ENCODE measurements around the gene DPF1. TPM values are rescaled to one million over a fixed set of nuclear protein-coding genes. Genes with fewer than 3 reads are reported as not detected.

Gene DPF1
- total RNA-seq, 2 experiments from 2014 or later, result 7.6 to 11.3 TPM

DNA sequence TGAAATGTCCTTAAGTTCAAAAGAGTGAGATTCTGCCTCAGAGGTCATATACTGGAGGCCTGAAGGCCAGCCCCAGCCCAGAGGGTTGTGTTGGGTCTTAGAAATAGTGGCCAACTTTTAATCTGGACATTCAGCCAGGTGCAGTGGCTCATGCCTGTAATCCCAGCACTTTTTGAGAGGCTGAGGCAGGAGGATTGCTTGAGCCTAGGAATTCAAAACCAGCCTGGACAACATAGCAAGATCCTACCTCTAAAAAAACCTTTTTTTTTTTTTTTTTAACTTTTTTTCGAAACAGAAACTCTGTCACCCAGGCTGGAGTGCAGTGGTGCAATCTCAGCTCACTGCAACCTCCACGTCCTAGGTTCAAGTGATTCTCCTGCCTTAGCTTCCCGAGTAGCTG, 15.5 kb downstream of the DPF1 start:
- no peaks in the 10 kb centered on the region for H4K20me1 ChIP-seq (ENCODE audit: insufficient read depth, low read length)
- no peaks in the 10 kb centered on the region for H3K79me2 ChIP-seq (ENCODE audit: insufficient read depth, low read depth, low read length)
- DNase-seq (ENCODE audit: low spot score), result no peak
- ChIA-PET CTCF (ENCODE audit: unreplicated experiment) (interaction anchor here (0.6 kb wide), 1 partner anchor 175 kb away, joined by 4 read pairs; no protein-coding TSS in a partner anchor), POLR2A (interaction anchor here (0.7 kb wide), 1 partner anchor 24 kb away, joined by 3 read pairs; no protein-coding TSS in a partner anchor)
- H3K9me2 ChIP-seq (ENCODE audit: insufficient read depth, low read length), result no peaks in the 10 kb centered on the region
- intact Hi-C loops (cut with micrococcal nuclease; ENCODE audit: unreplicated experiment), result no loop called here
- no peaks in the 10 kb centered on the region for H3K9me3 ChIP-seq (ENCODE audit: low read length)
- H3K4me2 ChIP-seq (ENCODE audit: low read length), result no peak overlapping the region
- no peak overlapping the region for H3K4me3 ChIP-seq (ENCODE audit: low read depth, low read length, poor library complexity, severe bottlenecking)
- no TSS peak for BruUV-seq (replicated peaks)
- no peak overlapping the region for H3K27ac ChIP-seq (ENCODE audit: low read depth, low read length, poor library complexity, severe bottlenecking)
- H2AFZ ChIP-seq (ENCODE audit: low read length), result no peak overlapping the region
- no peaks in the 10 kb centered on the region for H3K36me3 ChIP-seq (ENCODE audit: insufficient read depth, low read length)
- no peaks in the 10 kb centered on the region for H3K4me1 ChIP-seq (ENCODE audit: insufficient read depth, low read length, poor library complexity, severe bottlenecking)
- TF ChIP-seq, protein P1, sequence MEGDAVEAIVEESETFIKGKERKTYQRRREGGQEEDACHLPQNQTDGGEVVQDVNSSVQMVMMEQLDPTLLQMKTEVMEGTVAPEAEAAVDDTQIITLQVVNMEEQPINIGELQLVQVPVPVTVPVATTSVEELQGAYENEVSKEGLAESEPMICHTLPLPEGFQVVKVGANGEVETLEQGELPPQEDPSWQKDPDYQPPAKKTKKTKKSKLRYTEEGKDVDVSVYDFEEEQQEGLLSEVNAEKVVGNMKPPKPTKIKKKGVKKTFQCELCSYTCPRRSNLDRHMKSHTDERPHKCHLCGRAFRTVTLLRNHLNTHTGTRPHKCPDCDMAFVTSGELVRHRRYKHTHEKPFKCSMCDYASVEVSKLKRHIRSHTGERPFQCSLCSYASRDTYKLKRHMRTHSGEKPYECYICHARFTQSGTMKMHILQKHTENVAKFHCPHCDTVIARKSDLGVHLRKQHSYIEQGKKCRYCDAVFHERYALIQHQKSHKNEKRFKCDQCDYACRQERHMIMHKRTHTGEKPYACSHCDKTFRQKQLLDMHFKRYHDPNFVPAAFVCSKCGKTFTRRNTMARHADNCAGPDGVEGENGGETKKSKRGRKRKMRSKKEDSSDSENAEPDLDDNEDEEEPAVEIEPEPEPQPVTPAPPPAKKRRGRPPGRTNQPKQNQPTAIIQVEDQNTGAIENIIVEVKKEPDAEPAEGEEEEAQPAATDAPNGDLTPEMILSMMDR (conservative IDR thresholded peaks at IDR 0.05; ENCODE audit: low read length), result no peak
- TF ChIP-seq EZH2phosphoT487 (IDR thresholded peaks at IDR 0.05; ENCODE audit: borderline replicate concordance, low read depth, low read length), result no peak

DNA sequence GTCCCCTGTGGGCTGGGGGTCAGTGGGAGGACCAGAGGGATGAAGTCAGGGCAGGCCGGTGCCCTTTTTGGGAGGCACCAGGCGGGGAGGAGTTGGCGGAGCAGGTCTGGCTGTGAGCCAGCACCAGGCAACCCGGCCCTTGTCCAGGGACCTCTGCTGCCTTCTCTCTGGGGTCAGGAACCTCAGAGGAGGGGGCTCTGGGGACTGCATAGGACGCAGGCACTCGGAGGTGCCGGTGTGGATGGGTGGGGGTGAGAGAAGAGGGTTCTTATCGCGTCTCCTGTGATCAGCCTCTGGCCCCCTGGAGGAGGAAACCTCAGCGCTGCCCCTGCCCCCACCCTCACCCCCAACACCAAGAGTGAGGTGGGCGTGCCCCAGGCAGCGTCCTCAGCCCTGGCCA, 16.5 kb downstream of the DPF1 start:
- TF ChIP-seq EZH2phosphoT487 (IDR thresholded peaks at IDR 0.05; ENCODE audit: borderline replicate concordance, low read depth, low read length), result no peak
- TF ChIP-seq, protein P1 (conservative IDR thresholded peaks at IDR 0.05; ENCODE audit: low read length), result no peak
- H3K9me2 ChIP-seq (ENCODE audit: insufficient read depth, low read length), result no peaks in the 10 kb centered on the region
- H3K4me3 ChIP-seq (ENCODE audit: low read depth, low read length, poor library complexity, severe bottlenecking), result no peak overlapping the region
- ChIA-PET CTCF (ENCODE audit: unreplicated experiment) (no interaction called here), POLR2A (no interaction called here)
- no peaks in the 10 kb centered on the region for H4K20me1 ChIP-seq (ENCODE audit: insufficient read depth, low read length)
- no peak for DNase-seq (ENCODE audit: low spot score)
- H3K27ac ChIP-seq (ENCODE audit: low read depth, low read length, poor library complexity, severe bottlenecking), result no peak overlapping the region
- no peak overlapping the region for H2AFZ ChIP-seq (ENCODE audit: low read length)
- BruUV-seq (replicated peaks), result no TSS peak
- no peaks in the 10 kb centered on the region for H3K36me3 ChIP-seq (ENCODE audit: insufficient read depth, low read length)
- no peaks in the 10 kb centered on the region for H3K9me3 ChIP-seq (ENCODE audit: low read length)
- H3K79me2 ChIP-seq (ENCODE audit: insufficient read depth, low read depth, low read length), result no peaks in the 10 kb centered on the region
- H3K4me1 ChIP-seq (ENCODE audit: insufficient read depth, low read length, poor library complexity, severe bottlenecking), result no peaks in the 10 kb centered on the region
- H3K4me2 ChIP-seq (ENCODE audit: low read length), result no peak overlapping the region
- intact Hi-C loops (cut with micrococcal nuclease; ENCODE audit: unreplicated experiment), result no loop called here

DNA sequence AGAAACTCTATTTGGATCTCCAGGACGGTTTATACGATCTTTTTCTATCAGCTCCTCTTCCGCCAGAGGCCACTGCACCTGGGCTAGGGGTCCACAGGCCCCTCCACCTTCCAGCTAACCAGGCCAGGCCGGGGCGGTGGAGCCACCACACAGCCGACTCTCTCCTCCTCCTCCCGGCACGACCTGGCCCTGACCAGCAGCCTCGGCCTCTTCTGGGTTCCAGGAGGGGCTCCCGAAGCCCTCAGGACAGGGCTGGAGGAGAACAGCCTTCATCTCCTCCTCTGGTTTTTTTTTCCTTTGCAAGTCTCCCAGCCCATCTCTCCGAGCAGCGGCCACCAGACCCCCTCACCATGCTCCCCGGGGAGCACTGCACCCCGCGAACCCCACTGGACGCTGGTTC, 17.1 kb downstream of the DPF1 start:
- Histone ChIP-seq H3K27ac (ENCODE audit: low read depth, low read length, poor library complexity, severe bottlenecking) (no peak overlapping the region), H3K4me1 (ENCODE audit: insufficient read depth, low read length, poor library complexity, severe bottlenecking) (no peaks in the 10 kb centered on the region), H3K9me3 (ENCODE audit: low read length) (no peaks in the 10 kb centered on the region), H3K79me2 (ENCODE audit: insufficient read depth, low read depth, low read length) (no peaks in the 10 kb centered on the region), H3K4me3 (ENCODE audit: low read depth, low read length, poor library complexity, severe bottlenecking) (no peak overlapping the region), H3K4me2 (ENCODE audit: low read length) (no peak overlapping the region), H3K36me3 (ENCODE audit: insufficient read depth, low read length) (0 out of 2 replicates have a peak, but pooled peaks cover 2% of the 10 kb centered on the region), H3K9me2 (ENCODE audit: insufficient read depth, low read length) (no peaks in the 10 kb centered on the region), H2AFZ (ENCODE audit: low read length) (no peak overlapping the region), H4K20me1 (ENCODE audit: insufficient read depth, low read length) (no peaks in the 10 kb centered on the region)
- intact Hi-C loops (cut with micrococcal nuclease; ENCODE audit: unreplicated experiment), result no loop called here
- BruUV-seq (replicated peaks), result TSS peak; percentile 51
- TF ChIP-seq EZH2phosphoT487 (IDR thresholded peaks at IDR 0.05; ENCODE audit: borderline replicate concordance, low read depth, low read length), result no peak
- TF ChIP-seq, protein P1 (conservative IDR thresholded peaks at IDR 0.05; ENCODE audit: low read length), result no peak
- ChIA-PET POLR2A (no interaction called here), CTCF (ENCODE audit: unreplicated experiment) (no interaction called here)
- no peak for DNase-seq (ENCODE audit: low spot score)
